HepG2 (cell line): Measurements from ENCODE around the gene TSC22D3.

Experiments
- CTCF ChIP-seq: sonication (generic); formaldehyde crosslinking; IDR thresholded peaks from 2 replicates; pipeline ENCODE4 v1.5.0; 2020; ENCODE audit warnings: mild to moderate bottlenecking, missing genetic modification reagents, moderate library complexity
- E2F1 ChIP-seq: sonication (generic); formaldehyde crosslinking; IDR thresholded peaks from 2 replicates; pipeline ENCODE4 v1.5.0; 2020; ENCODE audit warnings: missing genetic modification reagents
- E2F2 ChIP-seq: sonication (generic); formaldehyde crosslinking; IDR thresholded peaks from 2 replicates; pipeline ENCODE4 v1.4.0; 2020; ENCODE audit warnings: missing genetic modification reagents, borderline replicate concordance
- FOXK2 ChIP-seq: fragments of 450-650 bp; IDR thresholded peaks from 2 replicates; pipeline ENCODE4 v1.6.1; 2016
- MXD1 ChIP-seq: sonication (generic); formaldehyde crosslinking; IDR thresholded peaks from 2 replicates; pipeline ENCODE4 v1.4.0; 2020; ENCODE audit warnings: mild to moderate bottlenecking, missing genetic modification reagents
- RAD21 ChIP-seq: fragments of 450-650 bp; formaldehyde crosslinking; IDR thresholded peaks from 2 replicates; pipeline ENCODE4 v1.5.0; 2020; ENCODE audit warnings: mild to moderate bottlenecking
- SUZ12 ChIP-seq: fragments of 150-350 bp; IDR thresholded peaks from 2 replicates; pipeline ENCODE4 v1.6.1; 2014; ENCODE audit warnings: low read depth, low read length
- ZNF292 ChIP-seq: sonication (generic); formaldehyde crosslinking; IDR thresholded peaks from 2 replicates; pipeline ENCODE4 v1.8.1; 2022; ENCODE audit warnings: mild to moderate bottlenecking, low read depth, missing genetic modification reagents, borderline replicate concordance
- ZNF337 ChIP-seq: sonication (generic); formaldehyde crosslinking; IDR thresholded peaks from 2 replicates; pipeline ENCODE4 v1.5.1; 2020; ENCODE audit warnings: missing genetic modification reagents, low read depth, mild to moderate bottlenecking, borderline replicate concordance

- TF ChIP-seq CTCF (no peak), RAD21 (CRISPR knock-in tag) (no peak), ZNF292 (CRISPR knock-in tag) (no peak), E2F2 (CRISPR knock-in tag) (no peak), MXD1 (CRISPR knock-in tag) (no peak), E2F1 (CRISPR knock-in tag) (no peak), ZNF337 (CRISPR knock-in tag) (no peak), FOXK2 (no peak), SUZ12 (no peak)
Measured at GRCh38 chrX:107741404-107741790, 34.2 kb downstream of the TSC22D3 start.
